Activated naive CD4-positive, alpha-beta T cell treated with anti-CD3 and anti-CD28 coated beads for 36 hours (primary cell): Measurements from ENCODE around the gene EEFSEC. TPM values are rescaled to one million over a fixed set of nuclear protein-coding genes. Genes with fewer than 3 reads are reported as not detected.
A peak's percentile ranks its signal among the peaks of the same experiment; 100 is the strongest.

Experiments used
- CTCF ChIA-PET: fragments of 350-600 bp; sonication (Branson Sonifier 250); formaldehyde crosslinking; loops from one replicate; lab custom pipeline; 2021; ENCODE audit warnings: antibody characterized with exemption; lab: Charles Lee
- DNase-seq: peaks from one replicate; pipeline ENCODE4 v3.0.0-alpha.2; 2020
- H3K27ac Mint-ChIP-seq: one replicate; pipeline ENCODE4 v1.8.0; 2021; ENCODE audit warnings: mild to moderate bottlenecking, mixed read lengths
- H3K27me3 Mint-ChIP-seq: one replicate; pipeline ENCODE4 v1.8.0; 2021; ENCODE audit warnings: low read depth, mixed read lengths
- H3K36me3 Mint-ChIP-seq: one replicate; pipeline ENCODE4 v1.8.0; 2021; ENCODE audit warnings: low read depth, mixed read lengths
- H3K4me1 Mint-ChIP-seq: one replicate; pipeline ENCODE4 v1.8.0; 2021; ENCODE audit warnings: low read depth, mixed read lengths
- H3K4me3 Mint-ChIP-seq: one replicate; pipeline ENCODE4 v1.8.0; 2021; ENCODE audit warnings: mild to moderate bottlenecking, moderate library complexity, mixed read lengths
- H3K9me3 Mint-ChIP-seq: one replicate; pipeline ENCODE4 v1.8.0; 2021; ENCODE audit warnings: mixed read lengths
- intact Hi-C: fragments of 100-400 bp; cut with micrococcal nuclease; formaldehyde crosslinking; loops from one replicate; pipeline ENCODE4 v1.15.1; 2023
- total RNA-seq, 2 experiments: library from RNA; stranded (reverse); gene quantifications; one replicate each; pipeline ENCODE4 v1.2.3, GENCODE V29; 2021

Gene EEFSEC
- total RNA-seq, 2 experiments from 2014 or later = 11.0 to 11.6 TPM

DNA sequence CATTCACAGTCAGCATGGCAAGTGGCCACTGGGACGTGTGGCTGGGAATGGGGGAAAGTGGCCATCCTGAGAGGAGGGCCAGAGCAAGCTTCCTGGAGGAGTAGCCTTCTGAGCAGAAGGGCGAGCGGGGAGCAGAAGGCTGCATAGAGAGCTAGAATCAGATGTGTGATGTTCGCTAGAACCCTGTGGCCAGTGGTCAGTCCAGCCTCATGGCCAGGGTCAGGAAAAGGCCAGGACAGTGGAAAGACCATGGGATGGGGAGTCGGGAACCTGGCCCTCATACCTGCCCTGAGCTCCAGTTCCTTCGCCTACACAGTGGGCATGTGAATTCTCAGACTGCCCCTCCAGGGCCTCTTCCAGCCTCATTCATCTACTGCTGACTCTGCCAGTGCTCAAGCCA is 211.0 kb downstream of the EEFSEC start:
- Mint-ChIP-seq H3K9me3 (no peaks in the 10 kb centered on the region), H3K27ac (no peak overlapping the region), H3K4me3 (no peak overlapping the region), H3K36me3 (peaks cover 2% of the 10 kb centered on the region), H3K4me1 (no peaks in the 10 kb centered on the region), H3K27me3 (no peaks in the 10 kb centered on the region)
- CTCF ChIA-PET = no interaction called here
- intact Hi-C loops = no loop called here
- no peak for DNase-seq

- no peaks in the 10 kb centered on the region for H3K27me3 Mint-ChIP-seq
- H3K27ac Mint-ChIP-seq = no peak overlapping the region
These were observed 211.6 kb downstream of the EEFSEC start for GRCh38 chr3:128364808-128365360.

DNA sequence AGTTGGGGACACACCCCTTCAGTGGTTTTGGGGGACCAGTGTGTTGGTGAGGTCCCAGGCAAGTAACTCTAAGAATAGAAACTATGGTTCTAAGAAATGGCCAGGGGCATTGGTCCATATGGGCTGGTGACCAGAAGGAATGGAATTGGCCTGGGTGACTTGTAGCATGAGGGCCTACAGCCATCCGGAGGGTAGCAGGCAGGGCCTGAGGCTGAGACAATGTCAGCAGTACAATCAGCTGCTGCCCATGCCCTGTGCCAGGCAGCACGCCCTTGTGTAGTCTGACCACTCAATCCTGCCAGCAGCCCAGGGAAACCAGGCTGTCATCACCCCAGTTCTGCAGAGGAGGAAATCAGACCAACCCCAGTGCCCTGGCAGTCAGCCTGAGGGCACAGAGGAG is 212.9 kb downstream of the EEFSEC start:
- CTCF ChIA-PET = no interaction called here

More at GRCh38 chr3:128364808-128365360, 211.6 kb downstream of the EEFSEC start:
- Mint-ChIP-seq H3K9me3 (no peaks in the 10 kb centered on the region), H3K4me3 (no peak overlapping the region), H3K36me3 (peaks cover 2% of the 10 kb centered on the region), H3K4me1 (no peaks in the 10 kb centered on the region)
- no peak for DNase-seq
- intact Hi-C loops = no loop called here
- CTCF ChIA-PET = no interaction called here

GRCh38 chr3:128366652-128367051 is 213.4 kb downstream of the EEFSEC start:
- intact Hi-C loops = no loop called here
- CTCF ChIA-PET = no interaction called here
- Mint-ChIP-seq H3K27ac (no peak overlapping the region), H3K36me3 (peaks cover 2% of the 10 kb centered on the region), H3K4me3 (no peak overlapping the region), H3K9me3 (no peaks in the 10 kb centered on the region), H3K4me1 (no peaks in the 10 kb centered on the region), H3K27me3 (no peaks in the 10 kb centered on the region)
- DNase-seq = no peak

More for the DNA sequence above, 212.9 kb downstream of the EEFSEC start:
- Mint-ChIP-seq H3K27ac (no peak overlapping the region), H3K4me1 (no peaks in the 10 kb centered on the region), H3K9me3 (no peaks in the 10 kb centered on the region), H3K27me3 (no peaks in the 10 kb centered on the region), H3K4me3 (no peak overlapping the region), H3K36me3 (peaks cover 2% of the 10 kb centered on the region)
- DNase-seq = no peak
- intact Hi-C loops = no loop called here

DNA sequence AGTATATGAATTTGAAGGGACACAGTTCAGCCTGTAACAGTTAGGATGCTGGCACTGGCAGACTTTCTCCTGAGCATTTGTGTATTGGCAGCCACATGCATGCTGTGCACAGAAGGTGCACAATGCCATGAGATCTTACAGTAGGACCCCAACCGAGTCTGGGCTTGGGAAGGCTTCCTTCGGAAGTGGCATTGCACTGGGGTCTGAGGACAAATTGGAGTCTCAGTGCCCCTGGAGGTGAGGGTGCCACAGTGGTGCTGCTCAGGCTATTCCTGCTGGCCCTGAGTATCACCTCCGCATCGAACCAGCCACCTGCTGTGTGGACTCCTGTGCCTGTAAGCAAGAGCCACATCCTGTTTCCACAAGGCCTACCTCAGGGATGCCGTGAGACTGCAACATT is 213.9 kb downstream of the EEFSEC start:
- H3K27me3 Mint-ChIP-seq = no peaks in the 10 kb centered on the region
- H3K4me3 Mint-ChIP-seq = no peak overlapping the region
- H3K4me1 Mint-ChIP-seq = peaks cover 1% of the 10 kb centered on the region
- intact Hi-C loops = no loop called here
- no peak for DNase-seq
- H3K27ac Mint-ChIP-seq = no peak overlapping the region
- peaks cover 2% of the 10 kb centered on the region for H3K36me3 Mint-ChIP-seq
- CTCF ChIA-PET = no interaction called here
- no peaks in the 10 kb centered on the region for H3K9me3 Mint-ChIP-seq

GRCh38 chr3:128367761-128368160 is 214.5 kb downstream of the EEFSEC start:
- Mint-ChIP-seq H3K27me3 (no peaks in the 10 kb centered on the region), H3K4me1 (peaks cover 5% of the 10 kb centered on the region), H3K36me3 (peaks cover 5% of the 10 kb centered on the region), H3K9me3 (no peaks in the 10 kb centered on the region), H3K4me3 (no peak overlapping the region), H3K27ac (no peak overlapping the region)
- CTCF ChIA-PET = no interaction called here
- DNase-seq = no peak
- intact Hi-C loops = no loop called here

GRCh38 chr3:128368626-128369025 is 215.3 kb downstream of the EEFSEC start:
- intact Hi-C loops = no loop called here
- Mint-ChIP-seq H3K27ac (no peak overlapping the region), H3K4me3 (no peak overlapping the region), H3K4me1 (peaks cover 5% of the 10 kb centered on the region), H3K27me3 (no peaks in the 10 kb centered on the region), H3K9me3 (no peaks in the 10 kb centered on the region), H3K36me3 (peaks cover 8% of the 10 kb centered on the region)
- DNase-seq = no peak
- CTCF ChIA-PET = no interaction called here

DNA sequence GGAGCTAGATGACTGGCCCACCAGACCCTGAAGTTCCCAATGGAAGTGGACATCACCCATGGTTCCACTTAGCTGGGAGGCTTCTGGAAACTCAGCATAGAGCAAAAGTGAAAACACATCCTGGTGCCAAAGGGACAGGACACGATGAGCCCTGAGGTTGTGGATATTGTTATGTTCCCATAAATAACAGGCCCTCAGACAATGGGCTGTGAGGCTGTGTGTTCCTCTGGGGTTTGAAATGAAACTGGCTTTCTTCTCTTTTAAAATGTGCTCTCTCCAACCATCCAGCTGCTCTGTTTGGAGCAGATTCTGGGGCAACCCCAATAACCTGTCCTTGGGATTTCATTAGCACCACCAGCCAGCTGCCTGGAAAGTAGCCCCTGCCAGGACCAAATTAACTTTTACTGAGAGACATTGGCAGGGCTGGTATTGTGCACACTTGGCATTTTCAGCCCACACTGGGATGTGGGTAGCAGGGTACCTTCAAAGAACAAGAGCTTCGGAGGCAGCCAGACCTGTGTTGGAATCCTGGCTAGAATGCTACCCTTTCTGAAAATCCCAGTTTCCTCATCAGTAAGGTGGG is 215.9 kb downstream of the EEFSEC start:
- Mint-ChIP-seq H3K36me3 (peaks cover 8% of the 10 kb centered on the region), H3K27ac (no peak overlapping the region), H3K4me1 (peaks cover 5% of the 10 kb centered on the region), H3K27me3 (no peaks in the 10 kb centered on the region), H3K4me3 (no peak overlapping the region), H3K9me3 (no peaks in the 10 kb centered on the region)
- CTCF ChIA-PET = no interaction called here
- intact Hi-C loops = no loop called here
- no peak for DNase-seq

DNA sequence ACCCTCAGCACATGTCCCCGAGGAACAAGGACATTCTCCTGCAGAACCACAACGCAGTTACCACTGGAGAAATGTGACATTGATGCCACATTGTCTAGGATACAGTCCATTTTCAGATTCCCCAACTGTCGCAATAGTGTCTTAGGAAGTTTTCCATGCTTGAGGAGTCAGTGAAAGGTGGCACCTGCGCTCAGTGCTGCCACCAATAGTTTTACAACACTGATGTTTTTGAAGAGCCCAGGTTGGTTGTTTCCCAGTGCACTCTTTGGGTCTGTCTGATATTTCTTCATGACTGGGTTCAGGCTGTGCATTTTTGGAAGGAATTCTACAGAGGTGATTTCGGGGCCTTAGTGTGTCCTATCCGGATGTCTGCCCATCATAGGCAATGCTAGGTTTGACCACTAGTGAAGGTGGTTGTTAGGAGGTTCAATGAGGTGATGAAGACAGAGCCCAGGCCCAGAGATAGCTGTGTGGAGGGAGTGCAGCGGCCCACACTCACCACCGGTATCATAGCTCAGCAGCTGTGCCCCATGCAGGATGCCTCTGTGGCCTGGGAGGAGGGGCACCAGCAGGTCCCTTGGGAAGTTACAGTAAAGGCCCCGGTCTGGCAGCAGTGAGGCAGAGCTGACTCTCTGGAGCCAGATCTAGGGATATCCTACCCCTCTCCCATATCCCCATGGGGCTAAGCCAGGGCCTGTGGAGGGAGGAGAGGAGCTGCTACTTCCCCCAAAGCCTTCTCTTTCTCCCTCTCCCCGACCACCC is 216.8 kb downstream of the EEFSEC start:
- no peak for DNase-seq
- no peak overlapping the region for H3K27ac Mint-ChIP-seq
- no peaks in the 10 kb centered on the region for H3K9me3 Mint-ChIP-seq
- intact Hi-C loops = no loop called here
- peaks cover 5% of the 10 kb centered on the region for H3K4me1 Mint-ChIP-seq
- CTCF ChIA-PET = interaction anchor here (0.7 kb wide), 1 partner anchor 243 kb away, joined by 3 read pairs; no protein-coding TSS in a partner anchor
- H3K27me3 Mint-ChIP-seq = no peaks in the 10 kb centered on the region
- peaks cover 8% of the 10 kb centered on the region for H3K36me3 Mint-ChIP-seq
- H3K4me3 Mint-ChIP-seq = no peak overlapping the region

DNA sequence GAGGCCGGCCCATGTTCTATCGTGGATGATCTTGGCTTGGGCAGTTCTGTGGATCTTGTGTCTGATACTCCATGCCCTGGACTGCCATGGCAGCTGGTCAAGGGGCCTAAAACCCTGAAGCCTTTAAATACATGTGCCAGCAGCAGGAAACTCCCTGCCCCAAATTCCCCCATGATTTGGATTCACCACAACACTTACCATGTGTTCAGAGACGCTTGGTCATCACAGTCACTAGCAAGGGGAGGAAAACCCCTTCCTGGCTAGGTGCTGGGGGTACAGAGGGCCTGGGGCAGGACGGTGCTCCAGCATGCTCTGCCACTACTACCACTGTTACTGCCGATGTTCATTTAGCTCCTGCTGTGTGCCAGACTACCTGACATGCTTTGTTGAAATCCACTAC is 219.0 kb downstream of the EEFSEC start:
- Mint-ChIP-seq H3K4me1 (peaks cover 5% of the 10 kb centered on the region), H3K4me3 (no peak overlapping the region), H3K36me3 (peaks cover 8% of the 10 kb centered on the region), H3K27ac (no peak overlapping the region), H3K9me3 (no peaks in the 10 kb centered on the region), H3K27me3 (no peaks in the 10 kb centered on the region)
- intact Hi-C loops = no loop called here
- peak; percentile 36 for DNase-seq
- CTCF ChIA-PET = no interaction called here

- peaks cover 6% of the 10 kb centered on the region for H3K36me3 Mint-ChIP-seq
- H3K4me3 Mint-ChIP-seq = no peak overlapping the region
- H3K4me1 Mint-ChIP-seq = peaks cover 5% of the 10 kb centered on the region
- CTCF ChIA-PET = no interaction called here
- no peaks in the 10 kb centered on the region for H3K27me3 Mint-ChIP-seq
- DNase-seq = peak; percentile 29
- H3K9me3 Mint-ChIP-seq = no peaks in the 10 kb centered on the region
- H3K27ac Mint-ChIP-seq = no peak overlapping the region
- intact Hi-C loops = no loop called here
These were observed 219.6 kb downstream of the EEFSEC start for GRCh38 chr3:128372707-128373533.

- CTCF ChIA-PET = interaction anchor here (0.8 kb wide), 1 partner anchor 131 kb away, joined by 3 read pairs; no protein-coding TSS in a partner anchor
- no peak for DNase-seq
- intact Hi-C loops = no loop called here
These were observed 221.6 kb downstream of the EEFSEC start for GRCh38 chr3:128374746-128375445.

More at GRCh38 chr3:128374746-128375445, 221.6 kb downstream of the EEFSEC start:
- no peaks in the 10 kb centered on the region for H3K27me3 Mint-ChIP-seq
- H3K9me3 Mint-ChIP-seq = no peaks in the 10 kb centered on the region
- peaks cover 6% of the 10 kb centered on the region for H3K36me3 Mint-ChIP-seq
- no peak overlapping the region for H3K4me3 Mint-ChIP-seq
- H3K4me1 Mint-ChIP-seq = peaks cover 5% of the 10 kb centered on the region
- H3K27ac Mint-ChIP-seq = no peak overlapping the region
